GM12865 (cell line): Measurements from ENCODE around the gene TXNIP.
A peak's percentile ranks its signal among the peaks of the same experiment; 100 is the strongest.

Source experiments
- DNase-seq: peaks from one replicate; pipeline ENCODE4 v3.0.0; 2010; ENCODE audit warnings: low read depth
- H3K4me3 ChIP-seq: 2 replicates; pipeline ENCODE4 v1.5.1; 2011; ENCODE audit warnings: mild to moderate bottlenecking, low read depth, low read length, control low read depth
- CTCF ChIP-seq: IDR thresholded peaks from 2 replicates; pipeline ENCODE4 v1.5.1; 2011; ENCODE audit warnings: low read length, control low read depth, low read depth, inconsistent platforms; ENCODE audit not compliant: insufficient read depth; ENCODE audit errors: missing control alignments

TXNIP gene

GRCh38 chr1:145961425-145962156, 34.8 kb downstream of the TXNIP start:
- peak; percentile 25 for DNase-seq
- TF ChIP-seq CTCF = no peak
- H3K4me3 ChIP-seq = peak overlapping the region; percentile 52

DNA sequence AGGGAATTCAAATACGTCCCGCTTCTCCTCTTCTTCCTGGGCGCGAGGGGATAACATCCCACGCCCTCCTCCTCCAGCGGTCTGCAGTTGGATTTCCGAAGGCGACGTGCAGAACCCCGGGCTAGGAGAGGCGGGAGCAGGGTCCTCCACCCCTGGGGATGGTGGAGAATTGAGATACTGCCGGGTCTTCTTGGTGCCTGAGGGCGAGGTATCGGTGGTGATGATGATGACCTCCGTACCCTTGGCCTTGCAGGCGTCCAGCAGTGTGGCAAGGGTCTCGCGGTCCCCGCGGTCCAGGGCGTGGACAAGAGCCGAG, 35.3 kb downstream of the TXNIP start:
- peak overlapping the region; percentile 52 for H3K4me3 ChIP-seq
- no peak for DNase-seq
- TF ChIP-seq CTCF = no peak

- TF ChIP-seq CTCF = no peak
- DNase-seq = peak; percentile 41
- H3K4me3 ChIP-seq = peak overlapping the region; percentile 52
Measured at GRCh38 chr1:145960468-145961108, 35.8 kb downstream of the TXNIP start.

DNA sequence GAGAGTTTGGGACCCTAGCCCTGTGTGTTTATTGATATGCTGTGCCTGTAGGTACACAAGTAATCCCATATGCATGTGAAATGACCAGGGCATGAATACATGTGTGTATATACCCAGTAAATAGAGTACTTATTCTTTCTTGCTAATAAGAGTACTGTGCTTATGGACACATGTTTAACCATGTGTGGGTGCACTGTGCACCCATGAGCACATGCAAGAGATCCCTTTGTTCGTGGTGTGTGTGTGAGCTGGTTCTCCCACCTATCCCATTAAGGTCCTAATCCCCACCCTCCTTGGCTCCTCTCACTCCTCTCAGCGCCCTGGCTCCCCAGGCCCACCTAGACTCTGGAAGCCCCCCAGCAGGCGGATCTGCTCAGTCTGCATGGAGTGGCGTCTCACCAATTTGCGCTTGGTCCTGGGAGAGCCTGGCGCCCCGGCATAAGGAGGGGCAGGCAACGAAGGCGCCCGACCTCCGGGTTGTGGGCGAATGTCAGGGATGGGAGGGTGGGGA, 36.4 kb downstream of the TXNIP start:
- no peak for DNase-seq
- no peak for TF ChIP-seq CTCF
- peak overlapping the region; percentile 52 for H3K4me3 ChIP-seq

DNA sequence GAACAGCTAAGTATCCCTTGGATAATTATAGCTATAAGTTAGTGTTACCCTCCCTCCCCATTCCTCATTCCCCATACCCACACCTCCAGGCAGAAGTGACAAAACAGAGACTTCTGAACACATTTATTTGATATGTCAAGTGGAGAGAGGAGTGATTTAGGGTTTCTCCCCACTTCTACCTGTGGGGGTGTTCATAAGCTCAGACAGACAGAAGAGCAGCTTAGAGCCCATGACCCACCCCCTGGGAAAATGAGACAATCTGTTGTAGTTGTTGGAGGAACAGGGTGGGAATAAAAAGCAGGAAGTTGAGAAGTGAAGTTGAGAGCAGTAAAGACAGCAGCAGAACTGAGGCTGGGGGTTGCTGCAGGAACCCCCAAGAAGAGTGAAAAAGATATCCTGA, 37.0 kb downstream of the TXNIP start:
- DNase-seq = no peak
- H3K4me3 ChIP-seq = no peak overlapping the region
- TF ChIP-seq CTCF = no peak

DNA sequence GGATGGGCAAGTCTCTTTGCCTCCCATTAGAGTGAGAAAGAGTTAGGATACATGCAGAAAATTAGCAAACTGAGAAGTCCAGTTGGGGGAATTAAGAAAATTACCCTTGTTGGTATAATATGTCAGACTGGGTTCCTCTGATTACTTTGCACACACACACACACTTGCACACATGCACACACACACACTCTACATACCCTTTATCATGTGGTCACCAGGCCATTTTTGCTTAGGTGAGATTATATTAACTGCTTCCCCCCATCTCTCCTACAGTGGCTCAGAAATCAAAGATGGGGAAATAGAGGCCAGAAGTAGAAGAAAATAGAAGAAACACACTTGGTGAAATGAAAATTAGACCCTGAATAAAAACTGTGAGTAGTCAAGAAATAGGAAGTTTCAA, 37.6 kb downstream of the TXNIP start:
- H3K4me3 ChIP-seq = no peak overlapping the region
- DNase-seq = no peak
- no peak for TF ChIP-seq CTCF
